ENCODE data around the gene NEDD8.
"Not testable (repeated sequence)": the region's sequence is repeated elsewhere in the genome, so short reads cannot be mapped to it uniquely, and the experiment has no call there.

Gene NEDD8

GRCh38 chr14:24219080-24219479, 13.1 kb downstream of the NEDD8 start:
- DNase-seq, result no peak

- DNase-seq, result not testable (repeated sequence)
Measured at GRCh38 chr14:24216876-24217275, 15.3 kb downstream of the NEDD8 start.

DNA sequence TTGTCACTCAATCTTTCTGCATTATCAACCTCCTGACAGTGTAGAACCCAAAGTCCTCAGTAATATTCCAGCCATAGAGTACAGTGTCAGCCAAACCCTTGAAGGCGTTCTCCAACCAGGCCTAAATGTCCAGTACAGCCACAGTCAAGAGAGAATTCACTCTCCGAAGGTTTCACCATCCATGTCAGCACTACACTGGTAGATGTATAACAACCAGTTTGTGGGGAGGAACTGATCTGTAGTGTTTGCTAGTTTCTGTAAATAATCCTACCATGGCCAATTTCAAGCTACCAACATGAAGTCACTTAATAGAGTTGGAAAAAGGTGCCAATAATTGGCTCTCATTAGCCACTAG, 15.8 kb downstream of the NEDD8 start:
- no peak for DNase-seq

- peak; percentile 79 to 87 for DNase-seq
Measured at GRCh38 chr14:24215495-24216344, 16.4 kb downstream of the NEDD8 start, which contains the start of gene MDP1. TSS of gene MDP1 (minus strand) at chr14:24216066. CDS start at chr14:24215955, 111 bp downstream.

- DNase-seq, result no peak
Measured at GRCh38 chr14:24213866-24214662, 18.1 kb downstream of the NEDD8 start.

GRCh38 chr14:24212924-24213865, 19.0 kb downstream of the NEDD8 start, which contains the start of gene CHMP4A:
TSS of gene CHMP4A (minus strand) at chr14:24213488. CDS start at chr14:24213439, 49 bp downstream.
- DNase-seq, result peak; percentile 97 to 98

- DNase-seq, result no peak
Measured at GRCh38 chr14:24211311-24211710, 20.9 kb downstream of the NEDD8 start.

GRCh38 chr14:24207625-24208024, 24.5 kb downstream of the NEDD8 start:
- DNase-seq, result no peak

GRCh38 chr14:24207104-24207551, 25.0 kb downstream of the NEDD8 start:
- no peak for DNase-seq

GRCh38 chr14:24206260-24207103, 25.7 kb downstream of the NEDD8 start:
- DNase-seq, result no peak

DNA sequence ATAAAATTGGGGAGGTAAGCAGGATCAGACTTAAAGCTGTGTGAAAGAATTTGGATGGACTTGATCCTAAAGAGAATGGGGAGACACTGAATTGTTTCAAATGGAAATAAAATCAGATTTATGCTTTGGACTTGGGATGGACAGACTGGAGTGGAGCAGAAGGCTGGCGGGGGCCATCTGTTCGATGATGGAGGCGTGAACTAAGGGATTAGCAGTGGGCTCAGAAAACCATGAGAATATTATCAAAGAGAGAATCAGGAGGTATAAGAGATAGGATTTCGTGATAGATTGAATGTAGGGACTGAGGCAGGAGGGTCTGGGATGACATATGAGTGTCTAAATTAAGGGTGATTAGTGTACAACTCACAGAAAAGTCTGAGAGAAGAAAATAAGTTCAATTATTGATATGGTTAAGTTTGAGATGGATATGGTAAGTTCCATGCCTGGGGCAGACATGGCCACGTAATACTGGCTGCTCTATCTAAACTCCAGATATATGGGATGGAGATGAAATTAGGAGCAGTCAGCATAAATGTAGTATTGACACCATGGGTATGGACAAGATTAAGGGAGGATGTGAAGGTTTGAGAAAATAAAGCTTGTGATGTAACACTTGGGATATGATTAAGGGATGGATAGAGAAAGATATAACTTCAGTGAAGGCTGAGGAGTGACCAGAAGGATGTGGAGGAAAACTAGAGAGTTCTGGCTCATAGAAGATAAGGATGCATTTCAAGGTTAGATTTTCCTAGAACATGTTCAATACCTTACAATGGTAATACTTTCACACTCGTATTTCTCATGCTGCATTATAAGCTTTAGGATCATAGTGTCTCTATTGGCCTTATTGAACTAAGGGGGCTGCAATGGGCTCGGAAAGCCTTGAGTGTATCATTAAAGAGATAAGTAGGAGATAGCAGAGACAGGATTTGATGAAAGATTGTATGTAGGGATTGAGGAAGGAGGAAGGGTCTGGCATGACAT, 27.7 kb downstream of the NEDD8 start:
- DNase-seq, result no peak

DNA sequence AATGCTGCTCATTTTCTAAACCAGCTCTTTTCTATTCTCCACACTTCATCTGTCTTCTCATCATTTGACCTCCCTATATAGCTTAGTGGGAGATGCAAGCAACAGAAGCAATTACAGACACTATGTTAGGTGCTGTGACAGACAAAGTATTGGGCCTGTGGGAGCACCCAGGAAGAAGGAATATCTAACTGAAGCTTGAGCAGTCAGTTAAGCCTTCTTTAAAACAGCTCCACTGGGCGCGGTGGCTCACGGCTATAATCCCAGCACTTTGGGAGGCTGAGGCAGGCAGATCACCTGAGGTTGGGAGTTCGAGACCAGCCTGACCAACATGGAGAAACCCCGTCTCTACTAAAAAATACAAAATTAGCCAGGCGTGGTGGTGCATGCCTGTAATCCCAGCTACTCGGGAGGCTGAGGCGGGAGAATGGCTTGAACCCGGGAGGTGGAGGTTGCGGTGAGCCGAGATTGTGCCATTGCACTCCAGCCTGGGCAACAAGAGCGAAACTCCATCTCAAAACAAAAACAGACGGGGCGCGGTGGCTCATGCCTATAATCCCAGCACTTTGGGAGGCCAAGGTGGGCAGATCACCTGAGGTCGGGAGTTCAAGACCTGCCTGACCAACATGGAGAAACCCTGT, 28.8 kb downstream of the NEDD8 start:
- not testable (repeated sequence) for DNase-seq

DNA sequence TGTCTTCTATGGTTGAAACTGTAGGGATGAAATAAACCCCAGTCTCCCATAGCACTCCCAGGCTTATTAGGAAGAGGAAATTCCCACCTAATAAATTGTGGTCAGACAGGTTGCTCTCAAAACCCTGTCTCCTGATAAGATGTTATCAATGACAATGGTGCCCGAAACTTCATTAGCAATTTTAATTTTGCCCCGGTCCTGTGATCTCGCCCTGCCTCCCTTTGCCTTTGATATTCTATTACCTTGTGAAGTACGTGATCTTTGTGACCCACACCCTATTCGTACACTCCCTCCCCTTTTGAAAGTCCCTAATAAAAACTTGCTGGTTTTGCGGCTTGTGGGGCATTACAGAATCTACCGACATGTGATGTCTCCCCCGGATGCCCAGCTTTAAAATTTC, 29.6 kb downstream of the NEDD8 start:
- DNase-seq, result not testable (repeated sequence)

GRCh38 chr14:24198814-24199524, 33.2 kb downstream of the NEDD8 start:
- DNase-seq, result no peak

GRCh38 chr14:24197056-24197450, 35.1 kb downstream of the NEDD8 start:
- DNase-seq, result no peak

DNA sequence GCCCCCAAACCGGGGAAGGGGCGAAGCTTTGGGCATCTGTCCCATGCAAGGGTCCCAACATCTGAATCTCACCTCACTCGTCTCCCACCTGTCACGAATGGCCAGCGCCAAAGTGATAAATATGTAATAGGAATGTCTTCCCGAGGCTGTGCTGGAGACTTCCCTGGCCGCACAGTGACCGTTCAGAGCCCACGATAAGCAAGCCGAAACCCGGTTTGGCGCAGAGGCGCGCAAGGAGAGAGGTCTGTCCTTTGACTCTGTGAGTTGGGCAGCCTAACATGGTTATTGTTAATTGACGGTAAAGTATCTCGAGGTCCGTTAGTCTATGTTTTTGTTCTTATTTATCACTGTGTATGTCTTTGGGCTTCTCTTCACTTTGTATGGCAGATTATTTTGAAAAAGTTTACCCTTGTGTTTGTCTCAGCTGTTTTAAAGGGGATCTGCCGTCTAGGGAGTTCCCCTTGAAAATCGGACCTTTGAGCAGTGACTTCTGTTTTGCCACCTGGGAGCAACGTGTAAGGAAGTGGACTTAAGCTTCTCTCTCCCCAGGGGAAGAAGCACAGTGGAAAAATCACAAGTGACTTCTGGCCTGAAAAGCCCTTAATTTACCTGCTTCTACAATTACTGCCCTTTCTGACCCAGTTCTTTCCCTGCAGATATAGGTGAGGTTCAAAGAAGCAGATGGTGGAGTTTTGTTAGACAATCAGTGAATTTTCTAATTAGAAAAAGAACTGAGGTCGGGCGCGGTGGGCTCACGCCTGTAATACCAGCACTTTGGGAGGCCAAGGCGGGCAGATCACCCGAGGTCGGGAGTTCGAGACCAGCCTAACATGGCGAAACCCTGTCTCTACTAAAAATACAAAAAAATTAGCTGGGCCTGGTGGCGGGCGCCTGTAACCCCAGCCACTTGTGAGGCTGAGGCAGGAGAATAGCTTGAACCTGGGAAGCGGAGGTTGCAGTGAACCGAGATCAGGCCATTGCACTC, 35.8 kb downstream of the NEDD8 start:
- DNase-seq, result peak in 1 of 2 experiments; percentile 25

GRCh38 chr14:24195186-24196070, 36.7 kb downstream of the NEDD8 start, which contains the start of gene TM9SF1:
TSS of gene TM9SF1 (minus strand) at chr14:24195441. CDS start at chr14:24195019, 422 bp downstream.
- peak; percentile 45 to 68 for DNase-seq

All from SW 1271 (cell line).